ENCODE data around the gene SEMA5A. TPM values are rescaled to one million over a fixed set of nuclear protein-coding genes. Genes with fewer than 3 reads are reported as not detected.

Gene SEMA5A
- total RNA-seq, 1 experiment from 2014 or later: 0.15 TPM

DNA sequence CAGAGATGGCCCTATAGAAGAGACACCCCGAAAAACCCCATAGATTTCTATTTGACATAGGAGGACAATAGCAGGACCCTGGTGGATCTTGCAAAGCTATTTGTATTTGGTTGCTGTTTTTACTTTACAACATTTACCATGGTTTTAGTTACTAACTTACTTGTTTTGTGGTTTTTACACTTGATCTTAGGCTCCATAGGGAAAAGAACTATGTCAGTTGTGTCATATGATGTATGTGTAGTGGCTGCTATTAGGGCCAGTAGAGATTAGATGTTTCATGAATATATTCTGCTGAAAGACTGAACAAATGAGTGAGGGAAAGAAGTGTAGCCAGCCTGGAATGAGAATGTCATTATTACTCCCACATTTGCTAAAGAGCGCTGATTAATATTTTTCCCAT is 388.1 kb downstream of the SEMA5A start:
- Histone ChIP-seq H3K27me3 (ENCODE audit: control insufficient read depth, insufficient read depth, low read length) (no peaks in the 10 kb centered on the region), H3K4me3 (ENCODE audit: low read depth in 2 of 2, low read length in 2 of 2) (no peak overlapping the region), H3K9me3 (ENCODE audit: control insufficient read depth, insufficient read depth, low read depth, low read length) (no peaks in the 10 kb centered on the region), H3K36me3 (ENCODE audit: control insufficient read depth, insufficient read depth, low read length) (no peaks in the 10 kb centered on the region), H3K4me1 (ENCODE audit: control insufficient read depth, insufficient read depth, low read length) (no peaks in the 10 kb centered on the region), H3K27ac (ENCODE audit: low read length) (no peak overlapping the region)
- ChIA-PET CTCF (no interaction called here), POLR2A (no interaction called here)
- in situ Hi-C loops (cut with HindIII; ENCODE audit: low pct_unique_long_range_greater_than_20kb, low sequenced_read_pairs): no loop called here
- DNase-seq (ENCODE audit: low read depth, low spot score) (no peak), ATAC-seq (no peak)
- intact Hi-C loops (cut with micrococcal nuclease; ENCODE audit: unreplicated experiment): no loop called here
- TF ChIP-seq, protein P1, sequence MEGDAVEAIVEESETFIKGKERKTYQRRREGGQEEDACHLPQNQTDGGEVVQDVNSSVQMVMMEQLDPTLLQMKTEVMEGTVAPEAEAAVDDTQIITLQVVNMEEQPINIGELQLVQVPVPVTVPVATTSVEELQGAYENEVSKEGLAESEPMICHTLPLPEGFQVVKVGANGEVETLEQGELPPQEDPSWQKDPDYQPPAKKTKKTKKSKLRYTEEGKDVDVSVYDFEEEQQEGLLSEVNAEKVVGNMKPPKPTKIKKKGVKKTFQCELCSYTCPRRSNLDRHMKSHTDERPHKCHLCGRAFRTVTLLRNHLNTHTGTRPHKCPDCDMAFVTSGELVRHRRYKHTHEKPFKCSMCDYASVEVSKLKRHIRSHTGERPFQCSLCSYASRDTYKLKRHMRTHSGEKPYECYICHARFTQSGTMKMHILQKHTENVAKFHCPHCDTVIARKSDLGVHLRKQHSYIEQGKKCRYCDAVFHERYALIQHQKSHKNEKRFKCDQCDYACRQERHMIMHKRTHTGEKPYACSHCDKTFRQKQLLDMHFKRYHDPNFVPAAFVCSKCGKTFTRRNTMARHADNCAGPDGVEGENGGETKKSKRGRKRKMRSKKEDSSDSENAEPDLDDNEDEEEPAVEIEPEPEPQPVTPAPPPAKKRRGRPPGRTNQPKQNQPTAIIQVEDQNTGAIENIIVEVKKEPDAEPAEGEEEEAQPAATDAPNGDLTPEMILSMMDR (IDR thresholded peaks at IDR 0.05): no peak
- TF ChIP-seq POLR2AphosphoS5 (IDR thresholded peaks at IDR 0.05; ENCODE audit: low read depth, low read length) (no peak), SIN3A (IDR thresholded peaks at IDR 0.05; ENCODE audit: borderline replicate concordance, insufficient read depth, low read depth, low read length) (no peak), TCF7L2 (IDR thresholded peaks at IDR 0.05; ENCODE audit: low read depth, low read length) (no peak)
- TF ChIP-seq, protein P2, sequence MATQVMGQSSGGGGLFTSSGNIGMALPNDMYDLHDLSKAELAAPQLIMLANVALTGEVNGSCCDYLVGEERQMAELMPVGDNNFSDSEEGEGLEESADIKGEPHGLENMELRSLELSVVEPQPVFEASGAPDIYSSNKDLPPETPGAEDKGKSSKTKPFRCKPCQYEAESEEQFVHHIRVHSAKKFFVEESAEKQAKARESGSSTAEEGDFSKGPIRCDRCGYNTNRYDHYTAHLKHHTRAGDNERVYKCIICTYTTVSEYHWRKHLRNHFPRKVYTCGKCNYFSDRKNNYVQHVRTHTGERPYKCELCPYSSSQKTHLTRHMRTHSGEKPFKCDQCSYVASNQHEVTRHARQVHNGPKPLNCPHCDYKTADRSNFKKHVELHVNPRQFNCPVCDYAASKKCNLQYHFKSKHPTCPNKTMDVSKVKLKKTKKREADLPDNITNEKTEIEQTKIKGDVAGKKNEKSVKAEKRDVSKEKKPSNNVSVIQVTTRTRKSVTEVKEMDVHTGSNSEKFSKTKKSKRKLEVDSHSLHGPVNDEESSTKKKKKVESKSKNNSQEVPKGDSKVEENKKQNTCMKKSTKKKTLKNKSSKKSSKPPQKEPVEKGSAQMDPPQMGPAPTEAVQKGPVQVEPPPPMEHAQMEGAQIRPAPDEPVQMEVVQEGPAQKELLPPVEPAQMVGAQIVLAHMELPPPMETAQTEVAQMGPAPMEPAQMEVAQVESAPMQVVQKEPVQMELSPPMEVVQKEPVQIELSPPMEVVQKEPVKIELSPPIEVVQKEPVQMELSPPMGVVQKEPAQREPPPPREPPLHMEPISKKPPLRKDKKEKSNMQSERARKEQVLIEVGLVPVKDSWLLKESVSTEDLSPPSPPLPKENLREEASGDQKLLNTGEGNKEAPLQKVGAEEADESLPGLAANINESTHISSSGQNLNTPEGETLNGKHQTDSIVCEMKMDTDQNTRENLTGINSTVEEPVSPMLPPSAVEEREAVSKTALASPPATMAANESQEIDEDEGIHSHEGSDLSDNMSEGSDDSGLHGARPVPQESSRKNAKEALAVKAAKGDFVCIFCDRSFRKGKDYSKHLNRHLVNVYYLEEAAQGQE (IDR thresholded peaks at IDR 0.05; ENCODE audit: insufficient read depth in 1 of 2, low read depth in 2 of 2, low read length in 1 of 2): no peak
- BruUV-seq (replicated peaks): no TSS peak

DNA sequence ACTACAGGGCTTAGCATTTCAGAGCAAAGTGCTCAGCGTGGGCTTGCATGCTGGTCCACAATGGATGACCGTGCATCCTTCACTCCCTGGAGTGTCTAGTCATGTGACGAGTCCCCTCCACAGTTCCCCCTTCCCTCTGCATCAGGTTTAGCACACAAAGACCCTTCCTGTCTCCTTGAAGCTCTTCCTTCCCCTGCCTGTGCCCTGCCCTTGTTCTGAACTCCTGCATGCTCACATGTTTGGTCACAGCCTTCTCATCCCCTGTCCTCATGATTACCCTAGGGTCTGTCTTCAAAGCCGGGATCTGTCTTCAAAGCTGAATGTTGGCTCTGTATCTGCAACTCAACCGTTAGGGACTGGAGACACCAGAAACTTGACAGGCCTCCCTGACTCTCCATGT is 388.9 kb downstream of the SEMA5A start:
- BruUV-seq (replicated peaks): no TSS peak
- ATAC-seq (no peak), DNase-seq (ENCODE audit: low read depth, low spot score) (no peak)
- H3K4me3 ChIP-seq (ENCODE audit: low read depth in 2 of 2, low read length in 2 of 2): no peak overlapping the region
- in situ Hi-C loops (cut with HindIII; ENCODE audit: low pct_unique_long_range_greater_than_20kb, low sequenced_read_pairs): no loop called here
- ChIA-PET CTCF (no interaction called here), POLR2A (no interaction called here)
- intact Hi-C loops (cut with micrococcal nuclease; ENCODE audit: unreplicated experiment): no loop called here
- H3K27me3 ChIP-seq (ENCODE audit: control insufficient read depth, insufficient read depth, low read length): no peaks in the 10 kb centered on the region
- TF ChIP-seq, protein P1 (IDR thresholded peaks at IDR 0.05): no peak
- TF ChIP-seq SIN3A (IDR thresholded peaks at IDR 0.05; ENCODE audit: borderline replicate concordance, insufficient read depth, low read depth, low read length): no peak
- TF ChIP-seq TCF7L2 (IDR thresholded peaks at IDR 0.05; ENCODE audit: low read depth, low read length): no peak
- TF ChIP-seq, protein P2 (IDR thresholded peaks at IDR 0.05; ENCODE audit: insufficient read depth in 1 of 2, low read depth in 2 of 2, low read length in 1 of 2): no peak
- TF ChIP-seq POLR2AphosphoS5 (IDR thresholded peaks at IDR 0.05; ENCODE audit: low read depth, low read length): no peak
- H3K4me1 ChIP-seq (ENCODE audit: control insufficient read depth, insufficient read depth, low read length): no peaks in the 10 kb centered on the region
- no peak overlapping the region for H3K27ac ChIP-seq (ENCODE audit: low read length)
- H3K36me3 ChIP-seq (ENCODE audit: control insufficient read depth, insufficient read depth, low read length): no peaks in the 10 kb centered on the region
- H3K9me3 ChIP-seq (ENCODE audit: control insufficient read depth, insufficient read depth, low read depth, low read length): no peaks in the 10 kb centered on the region
